Transverse colon (tissue), 4 donors: ENCODE data around the gene TCTN3. TPM values are rescaled to one million over a fixed set of nuclear protein-coding genes. Genes with fewer than 3 reads are reported as not detected.

ENCODE experiments used
- DNase-seq: peaks from one replicate; pipeline ENCODE4 v3.0.0-alpha.2; 2019
- H3K27ac ChIP-seq, 4 donors: fragments of 200-600 bp; sonication (generic); 2 replicates each; pipeline ENCODE4 v1.5.1; 2016 to 2018; ENCODE audit warnings: inconsistent platforms in 4 of 4
- H3K27me3 ChIP-seq: fragments of 200-600 bp; sonication (generic); 2 replicates; pipeline ENCODE4 v1.5.1; 2017; ENCODE audit warnings: inconsistent platforms
- H3K36me3 ChIP-seq, 4 donors: fragments of 200-600 bp; sonication (generic); 2 replicates each; pipeline ENCODE4 v1.5.1; 2017 to 2019; ENCODE audit warnings: inconsistent platforms in 4 of 4
- H3K4me1 ChIP-seq, 4 donors: fragments of 200-600 bp; sonication (generic); 2 replicates each; pipeline ENCODE4 v1.5.1; 2017 to 2020; ENCODE audit warnings: inconsistent platforms in 4 of 4
- H3K4me3 ChIP-seq, 4 donors: fragments of 200-600 bp; sonication (generic); 1 replicate in 1 of 4; 2 replicates in 3 of 4; pipeline versions ENCODE4 v1.5.1 to v1.6.1; 2017 to 2019; ENCODE audit warnings: inconsistent platforms in 4 of 4
- H3K9me3 ChIP-seq, 2 donors: fragments of 200-600 bp; sonication (generic); 2 replicates each; pipeline ENCODE4 v1.5.1; 2017 to 2019; ENCODE audit warnings: inconsistent platforms in 2 of 2
- CTCF ChIP-seq, 5 experiments: fragments of 200-600 bp in 3 of 5; fragments of 450-650 bp in 2 of 5; sonication (generic) in 3 of 5; IDR thresholded peaks; 1 replicate in 2 of 5; 2 replicates in 3 of 5; pipeline ENCODE4 v1.5.1; 2016 to 2017; ENCODE audit warnings: antibody characterized with exemption in 5 of 5, inconsistent platforms in 3 of 5, mild to moderate bottlenecking in 2 of 5, moderate library complexity in 1 of 5
- EP300 ChIP-seq: sonication (generic); formaldehyde crosslinking; IDR thresholded peaks from one replicate; pipeline ENCODE4 v1.6.1; 2017; ENCODE audit warnings: antibody characterized with exemption, low read depth
- POLR2A ChIP-seq: fragments of 450-650 bp; IDR thresholded peaks from one replicate; pipeline ENCODE4 v1.6.1; 2016; ENCODE audit warnings: antibody characterized with exemption, mild to moderate bottlenecking, moderate library complexity
- POLR2AphosphoS5 ChIP-seq, 3 donors: sonication (generic); formaldehyde crosslinking; IDR thresholded peaks; one replicate each; pipeline ENCODE4 v1.6.1; 2016; ENCODE audit warnings: antibody characterized with exemption in 3 of 3
- WGBS, 2 donors: methylation state at CpG; one replicate each; pipeline ENCODE4 v1.1.5; 2018; ENCODE audit warnings: low coverage in 1 of 2; 5-methylcytosine and 5-hydroxymethylcytosine counted together
- in situ Hi-C, 4 donors: fragments of 200-750 bp; cut with MboI; loops; one replicate each; pipeline versions ENCODE4 v1.15.0 to v1.15.1; 2017; ENCODE audit warnings: low sequenced_read_pairs in 3 of 4, low pct_ligation_motif_present in 1 of 4, low pct_unique_long_range_greater_than_20kb in 1 of 4
- intact Hi-C: fragments of 100-400 bp; cut with DNase I; formaldehyde crosslinking; loops from one replicate; pipeline ENCODE4 v1.15.1; 2023; ENCODE audit warnings: low total_unique reads
- total RNA-seq, 4 donors: library from RNA; depleted of rRNA; stranded (reverse); fragments of >200 nt; gene quantifications; one replicate each; pipeline ENCODE4 v1.1.0, GENCODE V29; 2016

The TCTN3 gene
- total RNA-seq, result 10 to 100 TPM; 11.2 to 25.5 (median 20.7) TPM

- peak; percentile 97 for DNase-seq
- no peaks in the 10 kb centered on the region for H3K27me3 ChIP-seq
- in situ Hi-C loops, result loop anchor here in 3 of 4 donors (5.0 to 10.0 kb wide), 3 partner anchors 141 to 151 kb away; no protein-coding TSS in a partner anchor
- intact Hi-C loops, result no loop called here
- H3K9me3 ChIP-seq, result no peaks in the 10 kb centered on the region
- 0% methylated on average over 4 to 47 of the region's 53 CpGs for WGBS, 2 donors
- no peaks in the 10 kb centered on the region for H3K36me3 ChIP-seq
- peaks cover 9 to 27% (median 11%) of the 10 kb centered on the region in 4 donors for H3K4me1 ChIP-seq
- peak within 1 kb of the TSS; percentile 72 to 89 (median 84) for H3K4me3 ChIP-seq
- TF ChIP-seq EP300 (no peak), POLR2A (peak; percentile 85), CTCF (IDR thresholded peaks at IDR 0.05) (peak; percentile 98 to 100 (median 99)), POLR2AphosphoS5 (IDR thresholded peaks at IDR 0.05) (peak; percentile 89 to 91 (median 91))
- H3K27ac ChIP-seq, result peak within 1 kb of the TSS; percentile 86 to 94 (median 88)
Observed at GRCh38 chr10:95693668-95694534, at the start of gene TCTN3. TSS of gene TCTN3 (minus strand) at chr10:95693927. CDS start at chr10:95693899, 28 bp downstream.

GRCh38 chr10:95742962-95743535, 49.3 kb upstream of the TCTN3 start:
- intact Hi-C loops (no loop called here), in situ Hi-C loops (no loop called here)
- Histone ChIP-seq H3K36me3 (no peaks in the 10 kb centered on the region), H3K27ac (peak overlapping the region; percentile 58 to 72 (median 70)), H3K4me1 (peaks cover 0 to 21% (median 18%) of the 10 kb centered on the region in 4 donors), H3K9me3 (no peaks in the 10 kb centered on the region), H3K27me3 (no peaks in the 10 kb centered on the region), H3K4me3 (no peak overlapping the region)
- no peak for DNase-seq
- TF ChIP-seq CTCF (IDR thresholded peaks at IDR 0.05), result no peak
- TF ChIP-seq POLR2A, result no peak
- no peak for TF ChIP-seq EP300
- no peak for TF ChIP-seq POLR2AphosphoS5 (IDR thresholded peaks at IDR 0.05)
- WGBS, 2 donors, result 83 to 84% methylated on average over 2 of the region's 2 CpGs

- H3K36me3 ChIP-seq, result no peaks in the 10 kb centered on the region
- DNase-seq, result peak; percentile 52
- no peaks in the 10 kb centered on the region for H3K9me3 ChIP-seq
- H3K4me3 ChIP-seq, result no peak overlapping the region
- no peak for TF ChIP-seq CTCF (IDR thresholded peaks at IDR 0.05)
- no peak for TF ChIP-seq POLR2A
- TF ChIP-seq EP300, result no peak
- TF ChIP-seq POLR2AphosphoS5 (IDR thresholded peaks at IDR 0.05), result no peak
- intact Hi-C loops (no loop called here), in situ Hi-C loops (no loop called here)
- peak overlapping the region; percentile 58 to 72 (median 70) for H3K27ac ChIP-seq
- 7 to 32% methylated on average over 3 of the region's 3 CpGs for WGBS, 2 donors
- H3K4me1 ChIP-seq, result peaks cover 0 to 21% (median 18%) of the 10 kb centered on the region in 4 donors
- H3K27me3 ChIP-seq, result no peaks in the 10 kb centered on the region
Observed at GRCh38 chr10:95742485-95742884, 48.8 kb upstream of the TCTN3 start.

- DNase-seq, result peak; percentile 19
- TF ChIP-seq EP300 (no peak), CTCF (IDR thresholded peaks at IDR 0.05) (peak in 2 of 5 experiments; percentile 5 to 12), POLR2AphosphoS5 (IDR thresholded peaks at IDR 0.05) (peak in 1 of 3 donors; percentile 8), POLR2A (no peak)
- WGBS, 2 donors, result 0 to 13% methylated on average over 3 to 6 of the region's 6 CpGs
- Histone ChIP-seq H3K9me3 (no peaks in the 10 kb centered on the region), H3K27me3 (no peaks in the 10 kb centered on the region), H3K36me3 (no peaks in the 10 kb centered on the region), H3K27ac (peak overlapping the region; percentile 58 to 72 (median 70)), H3K4me1 (peaks cover 0 to 21% (median 18%) of the 10 kb centered on the region in 4 donors), H3K4me3 (no peak overlapping the region)
- in situ Hi-C loops (no loop called here), intact Hi-C loops (no loop called here)
Observed at GRCh38 chr10:95741807-95742467, 48.2 kb upstream of the TCTN3 start.
